Measurements from ENCODE around the gene STXBP5. TPM values are rescaled to one million over a fixed set of nuclear protein-coding genes. Genes with fewer than 3 reads are reported as not detected.

The STXBP5 gene
- total RNA-seq, 1 donor from 2014 or later, result 29.5 TPM

DNA sequence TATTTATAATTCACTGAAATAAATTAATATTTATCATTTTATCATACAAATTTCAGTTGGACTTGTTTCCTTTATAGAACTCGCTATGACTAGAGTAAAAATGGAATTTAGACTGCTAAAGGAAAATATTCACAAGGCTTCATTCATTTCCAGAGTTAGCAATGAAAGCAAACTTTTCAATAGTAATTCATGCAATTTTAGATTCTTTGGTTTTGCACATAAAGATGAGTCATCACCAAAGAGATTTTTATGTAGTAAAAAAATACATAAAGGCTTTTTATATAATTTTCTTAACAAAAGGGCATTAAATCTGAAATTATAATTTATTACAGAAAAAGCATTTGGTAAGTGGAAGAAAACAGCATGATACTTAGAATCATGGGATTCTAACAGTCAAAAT lies 37.2 kb upstream of the STXBP5 start:
- H3K4me3 Mint-ChIP-seq, result no peak overlapping the region
- intact Hi-C loops (cut with micrococcal nuclease), result no loop called here
- H3K27ac Mint-ChIP-seq, result no peak overlapping the region
- H3K9me3 Mint-ChIP-seq, result peaks cover 6% of the 10 kb centered on the region
- no peak for DNase-seq (ENCODE audit: low spot score)
- no peaks in the 10 kb centered on the region for H3K4me1 Mint-ChIP-seq (ENCODE audit: low read depth)
- no peaks in the 10 kb centered on the region for H3K36me3 Mint-ChIP-seq (ENCODE audit: low read depth)
- H3K27me3 Mint-ChIP-seq (ENCODE audit: insufficient read depth), result no peaks in the 10 kb centered on the region

DNA sequence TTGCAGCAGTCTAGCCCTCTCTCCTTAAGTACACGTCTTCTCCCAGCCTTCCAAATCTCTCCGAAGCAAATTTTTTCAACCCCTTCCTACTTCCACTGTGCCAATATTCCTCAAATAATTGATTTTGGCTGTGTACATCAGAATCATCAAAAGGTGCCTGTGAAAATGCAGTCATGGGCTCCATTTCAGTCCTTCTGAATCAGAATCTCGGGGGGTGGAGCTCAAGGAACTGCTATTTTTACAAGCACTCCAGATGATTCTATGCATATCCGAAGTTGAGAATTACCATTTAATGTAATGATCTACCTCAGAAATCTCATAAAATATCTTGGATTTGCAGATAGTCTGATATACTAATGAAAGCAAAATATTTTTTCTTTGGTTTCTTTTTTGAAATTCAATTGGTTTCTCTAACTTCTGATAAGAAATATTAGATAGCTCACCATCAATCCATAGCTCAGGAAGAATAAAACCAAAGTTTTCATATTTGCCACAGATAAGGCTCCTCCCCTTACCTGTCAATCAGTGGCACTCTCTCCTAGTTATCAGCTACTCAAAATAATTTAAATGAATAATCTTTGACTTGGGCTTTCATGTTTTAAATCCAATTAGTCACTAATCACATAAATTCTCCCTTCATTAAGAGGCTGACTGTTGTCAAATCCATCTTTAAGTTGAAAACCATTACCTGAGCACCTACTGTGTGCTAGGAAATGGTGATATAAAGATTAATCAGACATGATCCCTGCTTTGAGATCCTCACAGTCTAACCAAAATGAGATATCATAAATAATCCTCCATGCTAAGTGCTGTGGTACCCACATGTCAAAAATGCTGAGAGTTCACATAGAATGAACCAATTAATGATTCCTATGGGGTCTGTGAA lies 36.4 kb upstream of the STXBP5 start:
- no peaks in the 10 kb centered on the region for H3K4me1 Mint-ChIP-seq (ENCODE audit: low read depth)
- H3K4me3 Mint-ChIP-seq, result no peak overlapping the region
- H3K9me3 Mint-ChIP-seq, result peaks cover 6% of the 10 kb centered on the region
- no peak for DNase-seq (ENCODE audit: low spot score)
- H3K36me3 Mint-ChIP-seq (ENCODE audit: low read depth), result no peaks in the 10 kb centered on the region
- no peaks in the 10 kb centered on the region for H3K27me3 Mint-ChIP-seq (ENCODE audit: insufficient read depth)
- no peak overlapping the region for H3K27ac Mint-ChIP-seq
- intact Hi-C loops (cut with micrococcal nuclease), result no loop called here

GRCh38 chr6:147169529-147169928 lies 34.7 kb upstream of the STXBP5 start:
- Mint-ChIP-seq H3K27me3 (ENCODE audit: insufficient read depth) (no peaks in the 10 kb centered on the region), H3K9me3 (no peaks in the 10 kb centered on the region), H3K4me3 (no peak overlapping the region), H3K4me1 (ENCODE audit: low read depth) (no peaks in the 10 kb centered on the region), H3K27ac (no peak overlapping the region), H3K36me3 (ENCODE audit: low read depth) (no peaks in the 10 kb centered on the region)
- intact Hi-C loops (cut with micrococcal nuclease), result no loop called here
- no peak for DNase-seq (ENCODE audit: low spot score)

DNA sequence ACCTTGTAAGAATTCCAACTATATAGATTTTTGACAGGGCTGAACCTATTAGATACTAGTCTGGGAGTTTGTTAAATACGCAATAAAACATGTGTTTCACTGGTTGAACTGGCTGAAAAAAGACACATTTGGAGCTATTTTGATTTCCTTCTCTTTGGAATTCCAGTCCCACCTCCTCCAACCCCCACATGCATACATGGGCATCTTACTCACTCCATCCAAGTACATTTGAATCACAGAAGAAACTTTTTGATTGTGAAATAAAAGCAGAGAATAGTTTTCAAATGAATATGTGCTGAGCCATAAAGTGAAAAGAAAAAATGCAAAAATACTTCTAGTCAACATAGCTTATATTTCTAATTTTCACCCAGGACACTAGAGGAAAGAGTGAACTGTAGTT lies 33.9 kb upstream of the STXBP5 start:
- Mint-ChIP-seq H3K4me1 (ENCODE audit: low read depth) (no peaks in the 10 kb centered on the region), H3K4me3 (no peak overlapping the region), H3K27ac (no peak overlapping the region), H3K9me3 (no peaks in the 10 kb centered on the region), H3K27me3 (ENCODE audit: insufficient read depth) (no peaks in the 10 kb centered on the region), H3K36me3 (ENCODE audit: low read depth) (no peaks in the 10 kb centered on the region)
- intact Hi-C loops (cut with micrococcal nuclease), result no loop called here
- no peak for DNase-seq (ENCODE audit: low spot score)

GRCh38 chr6:147173140-147173539 lies 31.1 kb upstream of the STXBP5 start:
- H3K4me1 Mint-ChIP-seq (ENCODE audit: low read depth), result no peaks in the 10 kb centered on the region
- no peaks in the 10 kb centered on the region for H3K36me3 Mint-ChIP-seq (ENCODE audit: low read depth)
- H3K9me3 Mint-ChIP-seq, result no peaks in the 10 kb centered on the region
- H3K27ac Mint-ChIP-seq, result no peak overlapping the region
- H3K4me3 Mint-ChIP-seq, result no peak overlapping the region
- DNase-seq (ENCODE audit: low spot score), result no peak
- intact Hi-C loops (cut with micrococcal nuclease), result no loop called here
- H3K27me3 Mint-ChIP-seq (ENCODE audit: insufficient read depth), result no peaks in the 10 kb centered on the region

- Mint-ChIP-seq H3K9me3 (no peaks in the 10 kb centered on the region), H3K4me1 (ENCODE audit: low read depth) (no peaks in the 10 kb centered on the region), H3K27ac (no peak overlapping the region), H3K4me3 (no peak overlapping the region), H3K27me3 (ENCODE audit: insufficient read depth) (no peaks in the 10 kb centered on the region), H3K36me3 (ENCODE audit: low read depth) (no peaks in the 10 kb centered on the region)
- no peak for DNase-seq (ENCODE audit: low spot score)
- intact Hi-C loops (cut with micrococcal nuclease), result no loop called here
Observed at GRCh38 chr6:147173675-147174308, 30.4 kb upstream of the STXBP5 start.

DNA sequence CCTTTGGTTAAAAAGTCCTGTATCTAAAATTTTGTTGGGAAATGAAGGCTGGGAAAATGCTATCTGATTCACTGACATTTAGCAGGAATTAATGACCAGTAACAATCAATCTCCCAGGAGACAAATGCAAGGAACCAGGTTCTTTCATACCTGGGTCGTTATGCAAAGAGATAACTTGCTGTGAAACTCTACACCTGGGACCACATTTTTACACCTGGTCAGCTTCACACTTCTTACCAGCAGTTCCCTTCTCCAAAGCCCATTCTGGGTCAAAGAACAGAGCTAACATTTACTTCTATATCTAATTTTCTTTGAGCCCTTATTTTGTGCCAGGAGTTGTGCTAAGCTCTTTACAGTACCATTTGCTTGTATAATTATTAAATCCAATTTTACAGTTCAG lies 27.4 kb upstream of the STXBP5 start:
- H3K4me1 Mint-ChIP-seq (ENCODE audit: low read depth), result no peaks in the 10 kb centered on the region
- H3K4me3 Mint-ChIP-seq, result no peak overlapping the region
- H3K9me3 Mint-ChIP-seq, result no peaks in the 10 kb centered on the region
- H3K36me3 Mint-ChIP-seq (ENCODE audit: low read depth), result no peaks in the 10 kb centered on the region
- H3K27me3 Mint-ChIP-seq (ENCODE audit: insufficient read depth), result peaks cover 3% of the 10 kb centered on the region
- intact Hi-C loops (cut with micrococcal nuclease), result no loop called here
- no peak overlapping the region for H3K27ac Mint-ChIP-seq
- no peak for DNase-seq (ENCODE audit: low spot score)

DNA sequence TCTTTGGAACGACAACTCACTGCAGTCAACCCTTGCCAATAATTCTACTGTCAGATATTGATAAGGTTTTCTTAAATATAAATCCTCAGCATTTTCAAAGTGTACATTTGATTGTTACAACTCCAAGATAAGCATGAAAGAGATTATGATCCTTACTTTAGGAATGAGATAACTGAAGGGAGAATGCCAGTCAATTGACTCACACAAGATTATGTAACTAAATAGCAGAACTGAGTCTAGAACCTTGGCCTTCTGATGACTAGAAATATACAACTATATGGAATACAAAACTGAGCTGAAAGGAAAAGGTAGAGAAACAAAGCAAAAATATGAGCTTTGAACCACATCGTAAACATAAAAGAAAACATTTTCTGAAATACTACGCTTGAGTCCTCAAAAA lies 26.9 kb upstream of the STXBP5 start:
- Mint-ChIP-seq H3K27me3 (ENCODE audit: insufficient read depth) (peaks cover 3% of the 10 kb centered on the region), H3K4me3 (no peak overlapping the region), H3K27ac (no peak overlapping the region), H3K36me3 (ENCODE audit: low read depth) (no peaks in the 10 kb centered on the region), H3K9me3 (peaks cover 5% of the 10 kb centered on the region), H3K4me1 (ENCODE audit: low read depth) (no peaks in the 10 kb centered on the region)
- intact Hi-C loops (cut with micrococcal nuclease), result no loop called here
- DNase-seq (ENCODE audit: low spot score), result no peak

DNA sequence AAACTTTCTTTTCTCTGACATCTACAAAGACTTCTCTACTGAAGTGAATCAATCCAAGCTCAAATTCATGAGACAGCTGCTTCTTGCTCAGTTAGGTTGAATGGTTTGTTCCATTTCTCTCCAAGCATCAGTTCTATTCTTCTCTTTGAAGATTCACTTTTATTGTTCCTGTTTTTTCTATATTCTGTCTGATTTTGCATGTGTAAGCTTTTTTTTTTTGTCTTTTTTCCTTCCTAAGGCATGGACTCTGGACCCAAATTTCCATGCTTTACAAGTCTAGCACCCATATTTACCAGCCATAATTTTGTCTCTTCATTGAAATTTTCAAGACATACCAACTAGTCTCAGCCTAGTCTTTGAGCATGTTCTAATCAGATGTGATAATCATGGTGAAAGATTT lies 25.9 kb upstream of the STXBP5 start:
- intact Hi-C loops (cut with micrococcal nuclease), result no loop called here
- DNase-seq (ENCODE audit: low spot score), result no peak
- H3K4me3 Mint-ChIP-seq, result no peak overlapping the region
- H3K9me3 Mint-ChIP-seq, result peaks cover 6% of the 10 kb centered on the region
- H3K4me1 Mint-ChIP-seq (ENCODE audit: low read depth), result no peaks in the 10 kb centered on the region
- no peak overlapping the region for H3K27ac Mint-ChIP-seq
- H3K27me3 Mint-ChIP-seq (ENCODE audit: insufficient read depth), result peaks cover 3% of the 10 kb centered on the region
- no peaks in the 10 kb centered on the region for H3K36me3 Mint-ChIP-seq (ENCODE audit: low read depth)

DNA sequence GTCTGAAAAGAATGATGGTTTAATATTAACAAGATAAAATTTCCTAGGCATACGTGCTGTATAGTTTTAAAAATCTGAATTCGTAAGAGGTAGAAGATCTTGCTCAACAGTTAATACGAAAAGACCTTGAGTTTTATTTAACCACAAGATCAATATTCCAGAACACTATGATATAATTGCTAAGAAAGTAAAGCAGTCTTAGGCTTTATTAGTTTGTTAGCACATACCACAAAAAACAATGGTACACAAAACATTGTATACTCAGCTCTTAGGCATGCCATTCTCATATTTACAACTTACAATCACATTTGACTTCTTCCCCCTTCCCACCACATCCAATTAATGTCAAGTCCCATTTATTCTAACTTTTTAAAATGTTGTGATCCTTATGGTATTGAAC lies 24.4 kb upstream of the STXBP5 start:
- peaks cover 6% of the 10 kb centered on the region for H3K9me3 Mint-ChIP-seq
- DNase-seq (ENCODE audit: low spot score), result no peak
- no peak overlapping the region for H3K27ac Mint-ChIP-seq
- H3K27me3 Mint-ChIP-seq (ENCODE audit: insufficient read depth), result peaks cover 3% of the 10 kb centered on the region
- H3K4me1 Mint-ChIP-seq (ENCODE audit: low read depth), result no peaks in the 10 kb centered on the region
- H3K4me3 Mint-ChIP-seq, result no peak overlapping the region
- intact Hi-C loops (cut with micrococcal nuclease), result no loop called here
- H3K36me3 Mint-ChIP-seq (ENCODE audit: low read depth), result no peaks in the 10 kb centered on the region

DNA sequence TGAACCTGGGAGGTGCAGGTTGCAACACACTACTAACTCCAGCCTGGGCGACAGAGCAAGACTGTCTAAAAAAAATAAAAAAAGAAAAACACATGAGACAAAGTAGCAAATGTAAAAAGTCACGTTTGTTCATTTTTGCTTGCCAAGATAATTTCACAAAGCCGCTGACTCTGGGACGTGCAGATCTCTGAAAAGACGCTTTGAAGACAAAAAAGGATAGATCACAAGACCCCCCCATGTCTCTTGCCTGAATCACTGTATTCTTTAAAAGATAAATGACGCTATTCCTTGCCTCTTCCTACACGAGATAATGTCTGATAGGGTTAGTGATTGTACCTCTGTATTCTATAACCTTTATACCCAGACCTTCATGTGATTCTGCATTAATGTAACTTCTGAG lies 23.3 kb upstream of the STXBP5 start:
- Mint-ChIP-seq H3K4me3 (no peak overlapping the region), H3K27ac (no peak overlapping the region), H3K9me3 (peaks cover 6% of the 10 kb centered on the region), H3K4me1 (ENCODE audit: low read depth) (no peaks in the 10 kb centered on the region), H3K36me3 (ENCODE audit: low read depth) (no peaks in the 10 kb centered on the region), H3K27me3 (ENCODE audit: insufficient read depth) (peaks cover 3% of the 10 kb centered on the region)
- intact Hi-C loops (cut with micrococcal nuclease), result no loop called here
- DNase-seq (ENCODE audit: low spot score), result no peak

DNA sequence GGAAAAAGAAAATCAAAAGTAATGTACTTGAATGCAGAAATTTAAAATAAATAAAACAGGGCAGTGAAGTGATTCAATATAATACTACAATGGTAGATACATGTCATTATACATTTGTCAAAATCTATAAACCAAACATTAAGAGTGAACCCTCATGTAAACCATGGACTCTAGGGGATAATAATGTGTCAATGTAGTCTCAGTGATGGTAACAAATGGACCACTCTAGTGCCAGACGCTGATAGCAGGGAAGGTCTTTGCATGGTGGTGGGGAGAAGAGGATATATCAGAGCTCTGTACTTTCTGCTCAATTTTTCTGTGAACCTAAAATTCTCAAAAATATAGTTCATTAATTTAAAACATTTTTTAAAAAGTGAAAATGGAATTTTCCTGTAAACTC lies 19.8 kb upstream of the STXBP5 start:
- Mint-ChIP-seq H3K9me3 (peaks cover 6% of the 10 kb centered on the region), H3K36me3 (ENCODE audit: low read depth) (no peaks in the 10 kb centered on the region), H3K4me3 (no peak overlapping the region), H3K4me1 (ENCODE audit: low read depth) (no peaks in the 10 kb centered on the region), H3K27ac (no peak overlapping the region), H3K27me3 (ENCODE audit: insufficient read depth) (peaks cover 3% of the 10 kb centered on the region)
- intact Hi-C loops (cut with micrococcal nuclease), result no loop called here
- DNase-seq (ENCODE audit: low spot score), result no peak

DNA sequence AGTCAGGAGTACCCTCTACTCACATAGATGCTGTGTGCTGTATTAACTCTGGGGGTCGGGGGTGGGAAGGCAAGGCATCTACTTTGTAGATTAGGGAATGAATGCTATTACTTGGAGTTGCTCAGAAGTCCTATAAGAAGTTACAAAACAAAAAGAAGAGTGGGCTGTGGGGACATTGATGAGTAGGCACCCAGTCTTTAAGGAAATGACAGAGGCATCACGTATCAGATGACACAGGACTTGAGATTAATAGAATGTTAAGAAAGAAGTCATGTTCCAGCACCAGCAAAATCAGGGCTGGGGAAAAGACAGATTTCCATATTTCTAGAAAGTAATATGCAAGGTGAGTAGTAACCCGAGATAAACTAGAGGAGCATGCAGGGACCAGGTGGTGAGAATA lies 19.0 kb upstream of the STXBP5 start:
- Mint-ChIP-seq H3K27me3 (ENCODE audit: insufficient read depth) (peaks cover 3% of the 10 kb centered on the region), H3K36me3 (ENCODE audit: low read depth) (no peaks in the 10 kb centered on the region), H3K4me3 (no peak overlapping the region), H3K4me1 (ENCODE audit: low read depth) (no peaks in the 10 kb centered on the region), H3K9me3 (peaks cover 6% of the 10 kb centered on the region), H3K27ac (no peak overlapping the region)
- no peak for DNase-seq (ENCODE audit: low spot score)
- intact Hi-C loops (cut with micrococcal nuclease), result no loop called here

Data from activated T-helper 1 cell treated with anti-CD3 and anti-CD28 coated beads, Interleukin-12 subunit alpha, Interleukin-12 subunit beta, Interleukin-2, Interleukin-4 antibody, amounts not matched to agents 30 ng/mL and 10 ng/mL and 1 ng/mL, durations not matched to agents 14 hours and 24 hours and 36 hours (primary cell).